Measurements from ENCODE around the gene BSN.

BSN gene

GRCh38 chr3:49719214-49719884 is 165.1 kb downstream of the BSN start, which contains the start of gene AMIGO3:
Gene AMIGO3, minus strand, starts transcription at chr3:49719684. Its CDS starts 219 bp downstream, at chr3:49719465.
- peak; percentile 59 for DNase-seq
